ENCODE data around the gene GSTP1. TPM values are rescaled to one million over a fixed set of nuclear protein-coding genes. Genes with fewer than 3 reads are reported as not detected.
"Not testable (repeated sequence)": the region's sequence is repeated elsewhere in the genome, so short reads cannot be mapped to it uniquely, and the experiment has no call there.

The GSTP1 gene
- total RNA-seq, 1 donor from 2014 or later = 696 TPM

- no peaks in the 10 kb centered on the region for H3K4me1 Mint-ChIP-seq (ENCODE audit: unreplicated experiment)
- H3K27me3 Mint-ChIP-seq (ENCODE audit: unreplicated experiment) = no peaks in the 10 kb centered on the region
These were observed 32.5 kb upstream of the GSTP1 start for GRCh38 chr11:67551127-67551526.

DNA sequence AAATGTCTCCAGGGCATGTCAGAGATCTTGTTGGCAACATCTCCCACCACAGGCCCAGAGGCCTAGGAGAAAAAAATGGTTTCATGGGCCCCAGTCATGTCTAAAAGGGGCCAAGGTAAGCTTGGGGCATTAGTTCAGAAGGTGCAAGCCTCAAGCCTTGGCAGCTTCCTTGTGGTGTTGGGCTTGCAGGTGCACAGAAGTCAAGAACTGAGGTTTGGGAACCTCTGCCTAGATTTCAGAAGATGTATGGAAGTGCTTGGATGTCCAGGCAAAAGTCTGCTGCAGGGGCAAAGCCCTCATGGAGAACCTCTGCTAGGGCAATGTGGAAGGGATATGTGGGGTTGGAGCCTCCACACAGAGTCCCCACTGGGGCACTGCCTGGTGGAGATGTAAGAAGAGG lies 31.9 kb upstream of the GSTP1 start:
- not testable (repeated sequence) for H3K27me3 Mint-ChIP-seq (ENCODE audit: unreplicated experiment); DNase-seq (ENCODE audit: low spot score); H3K4me1 Mint-ChIP-seq (ENCODE audit: unreplicated experiment); H3K27ac Mint-ChIP-seq (ENCODE audit: unreplicated experiment); H3K36me3 Mint-ChIP-seq (ENCODE audit: low read depth, unreplicated experiment); H3K4me3 Mint-ChIP-seq (ENCODE audit: unreplicated experiment)
- H3K9me3 Mint-ChIP-seq (ENCODE audit: unreplicated experiment) = peaks cover 13% of the 10 kb centered on the region

More at GRCh38 chr11:67551127-67551526, 32.5 kb upstream of the GSTP1 start:
- H3K27ac Mint-ChIP-seq (ENCODE audit: unreplicated experiment) = no peak overlapping the region
- no peak overlapping the region for H3K4me3 Mint-ChIP-seq (ENCODE audit: unreplicated experiment)
- no peak for TF ChIP-seq CTCF (IDR thresholded peaks at IDR 0.05; ENCODE audit: unreplicated experiment)
- no peaks in the 10 kb centered on the region for H3K36me3 Mint-ChIP-seq (ENCODE audit: low read depth, unreplicated experiment)
- DNase-seq (ENCODE audit: low spot score) = no peak
- H3K9me3 Mint-ChIP-seq (ENCODE audit: unreplicated experiment) = peaks cover 13% of the 10 kb centered on the region

GRCh38 chr11:67556244-67556643 lies 27.4 kb upstream of the GSTP1 start:
- no peak for TF ChIP-seq CTCF (IDR thresholded peaks at IDR 0.05; ENCODE audit: unreplicated experiment)
- Mint-ChIP-seq H3K4me3 (ENCODE audit: unreplicated experiment) (no peak overlapping the region), H3K4me1 (ENCODE audit: unreplicated experiment) (no peaks in the 10 kb centered on the region), H3K27me3 (ENCODE audit: unreplicated experiment) (no peaks in the 10 kb centered on the region), H3K9me3 (ENCODE audit: unreplicated experiment) (peaks cover 7% of the 10 kb centered on the region), H3K27ac (ENCODE audit: unreplicated experiment) (no peak overlapping the region), H3K36me3 (ENCODE audit: low read depth, unreplicated experiment) (no peaks in the 10 kb centered on the region)
- no peak for DNase-seq (ENCODE audit: low spot score)

GRCh38 chr11:67558084-67558772 lies 25.4 kb upstream of the GSTP1 start:
- no peak for DNase-seq (ENCODE audit: low spot score)
- no peaks in the 10 kb centered on the region for H3K27me3 Mint-ChIP-seq (ENCODE audit: unreplicated experiment)
- H3K36me3 Mint-ChIP-seq (ENCODE audit: low read depth, unreplicated experiment) = no peaks in the 10 kb centered on the region
- no peak for TF ChIP-seq CTCF (IDR thresholded peaks at IDR 0.05; ENCODE audit: unreplicated experiment)
- peaks cover 7% of the 10 kb centered on the region for H3K4me1 Mint-ChIP-seq (ENCODE audit: unreplicated experiment)
- no peaks in the 10 kb centered on the region for H3K9me3 Mint-ChIP-seq (ENCODE audit: unreplicated experiment)
- H3K27ac Mint-ChIP-seq (ENCODE audit: unreplicated experiment) = no peak overlapping the region
- H3K4me3 Mint-ChIP-seq (ENCODE audit: unreplicated experiment) = no peak overlapping the region

GRCh38 chr11:67561971-67562619 lies 21.5 kb upstream of the GSTP1 start:
- Mint-ChIP-seq H3K4me1 (ENCODE audit: unreplicated experiment) (peaks cover 11% of the 10 kb centered on the region), H3K27ac (ENCODE audit: unreplicated experiment) (no peak overlapping the region)
- no peak for DNase-seq (ENCODE audit: low spot score)

More at GRCh38 chr11:67561971-67562619, 21.5 kb upstream of the GSTP1 start:
- Mint-ChIP-seq H3K27me3 (ENCODE audit: unreplicated experiment) (no peaks in the 10 kb centered on the region), H3K9me3 (ENCODE audit: unreplicated experiment) (no peaks in the 10 kb centered on the region), H3K4me3 (ENCODE audit: unreplicated experiment) (no peak overlapping the region), H3K36me3 (ENCODE audit: low read depth, unreplicated experiment) (no peaks in the 10 kb centered on the region)
- no peak for TF ChIP-seq CTCF (IDR thresholded peaks at IDR 0.05; ENCODE audit: unreplicated experiment)

All from endothelial cell (in vitro differentiated cells).